HUES6 (cell line): ENCODE data around the gene TLK1.

ENCODE experiments used
- H3K27ac ChIP-seq: 2 replicates; pipeline ENCODE4 v1.7.0; 2013; ENCODE audit warnings: low read depth, mild to moderate bottlenecking, low read length, inconsistent platforms
- H3K27me3 ChIP-seq: 2 replicates; pipeline ENCODE4 v1.6.1; 2013; ENCODE audit warnings: low read length; ENCODE audit not compliant: control insufficient read depth, insufficient read depth
- H3K36me3 ChIP-seq: 2 replicates; pipeline ENCODE4 v1.6.1; 2013; ENCODE audit warnings: low read length; ENCODE audit not compliant: control insufficient read depth, insufficient read depth
- H3K4me1 ChIP-seq: 2 replicates; pipeline ENCODE4 v1.6.1; 2013; ENCODE audit warnings: low read length; ENCODE audit not compliant: control insufficient read depth, insufficient read depth
- H3K4me3 ChIP-seq: 2 replicates; pipeline ENCODE4 v1.5.1; 2013; ENCODE audit warnings: low read depth, low read length
- H3K9ac ChIP-seq: one replicate; pipeline ENCODE4 v1.6.1; 2013; ENCODE audit warnings: mild to moderate bottlenecking, low read length
- H3K9me3 ChIP-seq: 2 replicates; pipeline ENCODE4 v1.6.1; 2013; ENCODE audit warnings: low read depth, low read length; ENCODE audit not compliant: control insufficient read depth, insufficient read depth

The TLK1 gene

GRCh38 chr2:171154348-171154747 is 6.3 kb downstream of the TLK1 start:
- Histone ChIP-seq H3K27me3 (no peaks in the 10 kb centered on the region), H3K36me3 (no peaks in the 10 kb centered on the region), H3K9ac (no peak overlapping the region), H3K4me3 (no peak overlapping the region), H3K9me3 (no peaks in the 10 kb centered on the region; the same call in 1 of the 2 replicates), H3K27ac (no peak overlapping the region), H3K4me1 (peaks cover 30% of the 10 kb centered on the region)

DNA sequence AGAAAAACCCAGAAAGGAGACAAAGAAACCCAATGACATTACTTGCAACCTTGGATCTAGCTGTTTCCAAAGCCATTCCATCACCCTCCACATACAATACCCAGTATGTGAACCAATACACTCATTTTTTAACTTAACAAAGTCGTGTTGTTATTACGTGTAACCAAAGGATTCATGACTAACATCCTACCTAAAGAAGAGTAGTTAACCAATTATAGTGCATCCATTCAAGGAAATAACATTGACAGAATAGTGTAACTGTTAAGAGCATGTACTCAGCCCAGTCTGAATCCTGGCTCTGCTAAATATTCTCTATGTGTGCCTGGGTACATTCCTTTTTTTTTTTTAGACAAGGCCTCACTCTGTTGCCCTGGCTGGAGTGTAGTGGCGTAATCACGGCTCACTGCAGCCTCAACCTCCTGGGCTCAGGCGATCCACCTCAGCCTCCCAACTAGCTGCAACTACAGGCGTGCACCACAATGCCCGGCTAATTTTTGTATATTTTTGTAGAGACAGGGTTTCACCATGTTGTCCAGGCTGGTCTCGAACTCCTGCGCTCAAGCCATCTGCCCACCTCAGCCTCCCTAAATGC is 9.9 kb downstream of the TLK1 start:
- H3K27ac ChIP-seq, result no peak overlapping the region
- no peak overlapping the region for H3K4me3 ChIP-seq
- H3K36me3 ChIP-seq, result no peaks in the 10 kb centered on the region

GRCh38 chr2:171149986-171150693 is 10.6 kb downstream of the TLK1 start:
- Histone ChIP-seq H3K9me3 (no peaks in the 10 kb centered on the region; the same call in 1 of the 2 replicates), H3K4me3 (no peak overlapping the region), H3K27me3 (no peaks in the 10 kb centered on the region), H3K4me1 (peaks cover 7% of the 10 kb centered on the region; the same call in 1 of the 2 replicates), H3K27ac (no peak overlapping the region), H3K9ac (no peak overlapping the region), H3K36me3 (no peaks in the 10 kb centered on the region)

More for the DNA sequence above, 9.9 kb downstream of the TLK1 start:
- Histone ChIP-seq H3K27me3 (no peaks in the 10 kb centered on the region), H3K9me3 (no peaks in the 10 kb centered on the region; the same call in 1 of the 2 replicates), H3K9ac (no peak overlapping the region), H3K4me1 (peaks cover 10% of the 10 kb centered on the region; the same call in 1 of the 2 replicates)

GRCh38 chr2:171149171-171149938 is 11.3 kb downstream of the TLK1 start:
- H3K9me3 ChIP-seq, result no peaks in the 10 kb centered on the region; the same call in 1 of the 2 replicates

DNA sequence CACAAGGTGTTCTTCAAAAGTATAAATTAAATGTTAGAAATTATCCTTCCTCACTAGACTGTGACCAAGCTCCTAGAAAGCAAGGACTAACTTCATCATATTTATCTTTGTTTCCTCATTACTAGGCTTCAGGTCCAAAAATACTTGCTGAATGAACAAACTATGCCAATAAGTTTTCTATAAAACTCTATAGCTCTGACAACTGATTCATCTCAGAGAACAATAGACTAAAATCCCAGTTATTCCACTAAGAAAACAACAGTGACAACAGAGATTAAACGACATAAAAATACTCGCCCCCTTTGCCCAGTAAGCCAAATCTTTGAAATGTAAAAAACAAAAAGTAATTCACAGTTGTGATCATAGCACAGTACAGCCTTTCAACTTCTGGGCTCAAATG is 13.6 kb downstream of the TLK1 start:
- H3K4me3 ChIP-seq, result no peak overlapping the region
- H3K27ac ChIP-seq, result 0 out of 2 replicates have a peak overlapping the region, but pooled peaks have one; percentile 16

More at GRCh38 chr2:171149171-171149938, 11.3 kb downstream of the TLK1 start:
- no peaks in the 10 kb centered on the region for H3K36me3 ChIP-seq
- no peak overlapping the region for H3K27ac ChIP-seq
- no peak overlapping the region for H3K4me3 ChIP-seq
- peaks cover 5% of the 10 kb centered on the region; the same call in 1 of the 2 replicates for H3K4me1 ChIP-seq
- H3K27me3 ChIP-seq, result no peaks in the 10 kb centered on the region
- H3K9ac ChIP-seq, result no peak overlapping the region

GRCh38 chr2:171146633-171147032 is 14.1 kb downstream of the TLK1 start:
- H3K9me3 ChIP-seq, result no peaks in the 10 kb centered on the region; the same call in 1 of the 2 replicates
- no peak overlapping the region for H3K9ac ChIP-seq
- H3K27me3 ChIP-seq, result no peaks in the 10 kb centered on the region
- no peaks in the 10 kb centered on the region for H3K36me3 ChIP-seq
- H3K4me3 ChIP-seq, result no peak overlapping the region
- H3K4me1 ChIP-seq, result peaks cover 11% of the 10 kb centered on the region; the same call in 1 of the 2 replicates
- no peak overlapping the region for H3K27ac ChIP-seq

More for the DNA sequence above, 13.6 kb downstream of the TLK1 start:
- H3K9ac ChIP-seq, result no peak overlapping the region
- H3K36me3 ChIP-seq, result no peaks in the 10 kb centered on the region
- H3K9me3 ChIP-seq, result no peaks in the 10 kb centered on the region; the same call in 1 of the 2 replicates
- no peaks in the 10 kb centered on the region for H3K27me3 ChIP-seq
- H3K4me1 ChIP-seq, result peaks cover 8% of the 10 kb centered on the region; the same call in 1 of the 2 replicates

- no peaks in the 10 kb centered on the region for H3K36me3 ChIP-seq
- H3K9me3 ChIP-seq, result no peaks in the 10 kb centered on the region
- no peak overlapping the region for H3K9ac ChIP-seq
- no peak overlapping the region for H3K27ac ChIP-seq
- H3K27me3 ChIP-seq, result no peaks in the 10 kb centered on the region
- H3K4me3 ChIP-seq, result no peak overlapping the region
- H3K4me1 ChIP-seq, result peaks cover 17% of the 10 kb centered on the region
These were observed 14.6 kb downstream of the TLK1 start for GRCh38 chr2:171146071-171146470.

- no peak overlapping the region for H3K4me3 ChIP-seq
These were observed 17.0 kb downstream of the TLK1 start for GRCh38 chr2:171143670-171144062.

GRCh38 chr2:171142398-171142797 is 18.3 kb downstream of the TLK1 start:
- Histone ChIP-seq H3K9me3 (no peaks in the 10 kb centered on the region), H3K27ac (no peak overlapping the region), H3K36me3 (no peaks in the 10 kb centered on the region), H3K9ac (no peak overlapping the region), H3K4me3 (no peak overlapping the region), H3K4me1 (peaks cover 35% of the 10 kb centered on the region), H3K27me3 (no peaks in the 10 kb centered on the region)

More at GRCh38 chr2:171143670-171144062, 17.0 kb downstream of the TLK1 start:
- Histone ChIP-seq H3K9me3 (no peaks in the 10 kb centered on the region), H3K27me3 (no peaks in the 10 kb centered on the region), H3K9ac (no peak overlapping the region), H3K4me1 (peaks cover 32% of the 10 kb centered on the region), H3K27ac (no peak overlapping the region), H3K36me3 (no peaks in the 10 kb centered on the region)

GRCh38 chr2:171141320-171141719 is 19.4 kb downstream of the TLK1 start:
- Histone ChIP-seq H3K36me3 (no peaks in the 10 kb centered on the region), H3K9ac (no peak overlapping the region), H3K27ac (0 out of 2 replicates have a peak overlapping the region, but pooled peaks have one; percentile 15), H3K27me3 (no peaks in the 10 kb centered on the region), H3K9me3 (no peaks in the 10 kb centered on the region), H3K4me1 (peaks cover 35% of the 10 kb centered on the region), H3K4me3 (no peak overlapping the region)
